GM19043 (cell line): ENCODE data around the gene OR2J2.
"Not testable (repeated sequence)": the region's sequence is repeated elsewhere in the genome, so short reads cannot be mapped to it uniquely, and the experiment has no call there.

Source experiments
- ATAC-seq: cut with Tn5 transposase; IDR thresholded peaks from one replicate; pipeline ENCODE4 v1.9.1; 2021; ENCODE audit warnings: low read depth; ENCODE audit not compliant: unreplicated experiment

Gene OR2J2

DNA sequence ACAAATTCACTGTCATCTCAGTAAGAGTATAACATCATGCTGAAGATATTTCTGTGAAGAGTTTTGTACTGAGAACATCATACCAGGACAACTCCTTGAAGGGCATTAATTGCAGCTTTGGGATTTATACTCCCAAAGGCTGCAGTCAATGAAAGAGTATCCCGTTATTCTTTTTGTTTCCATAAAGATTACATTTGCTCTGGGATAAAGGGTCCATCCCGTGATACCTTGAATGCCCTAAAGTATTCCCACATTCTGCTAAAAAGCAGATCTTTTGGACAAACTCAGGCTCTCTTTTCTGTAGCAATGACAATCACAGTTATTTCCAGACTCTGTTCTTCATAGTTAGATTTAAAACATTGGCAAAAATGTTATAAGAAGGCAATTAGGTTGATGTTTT is at the start of gene OR2J2:
Gene OR2J2 (plus strand): TSS at position 301 of the 400 bp plus-strand sequence. CDS start 2,729 bp downstream, outside the sequence.
- not testable (repeated sequence) for ATAC-seq

DNA sequence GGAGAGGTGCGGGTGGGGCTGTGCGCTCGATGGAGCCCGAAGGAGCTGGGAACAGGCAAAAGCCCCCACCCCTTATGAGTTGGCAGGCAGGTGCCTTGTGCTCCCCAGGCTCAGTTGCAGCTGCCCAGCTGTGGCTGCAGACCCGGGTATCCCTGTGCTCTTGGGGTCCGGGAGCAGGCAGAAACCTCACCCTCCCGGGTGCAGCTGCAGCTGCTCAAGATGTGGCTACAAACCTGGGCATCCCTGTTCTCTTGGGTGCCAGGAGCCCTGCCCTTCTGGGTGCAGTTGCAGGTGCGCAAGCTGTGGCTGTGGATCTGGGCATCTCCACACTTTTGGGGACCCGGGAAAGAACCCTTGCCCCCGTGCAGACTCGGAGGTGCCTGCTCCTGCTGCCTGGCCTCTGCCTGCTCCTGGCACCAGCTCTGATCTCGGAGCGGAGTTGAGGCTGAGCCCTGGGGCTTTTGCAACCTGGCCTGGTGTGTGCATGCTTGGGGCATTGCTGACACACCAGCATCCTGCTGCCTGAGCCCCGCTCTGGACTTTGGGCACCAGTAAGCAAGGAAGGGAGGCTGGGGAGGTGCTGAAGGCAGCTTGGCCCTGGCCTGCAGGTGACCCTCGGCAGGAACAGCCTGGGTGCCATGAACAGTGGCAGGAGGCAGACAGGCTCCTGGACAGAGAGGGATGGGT is 41.2 kb upstream of the OR2J2 start:
- no peak for ATAC-seq

DNA sequence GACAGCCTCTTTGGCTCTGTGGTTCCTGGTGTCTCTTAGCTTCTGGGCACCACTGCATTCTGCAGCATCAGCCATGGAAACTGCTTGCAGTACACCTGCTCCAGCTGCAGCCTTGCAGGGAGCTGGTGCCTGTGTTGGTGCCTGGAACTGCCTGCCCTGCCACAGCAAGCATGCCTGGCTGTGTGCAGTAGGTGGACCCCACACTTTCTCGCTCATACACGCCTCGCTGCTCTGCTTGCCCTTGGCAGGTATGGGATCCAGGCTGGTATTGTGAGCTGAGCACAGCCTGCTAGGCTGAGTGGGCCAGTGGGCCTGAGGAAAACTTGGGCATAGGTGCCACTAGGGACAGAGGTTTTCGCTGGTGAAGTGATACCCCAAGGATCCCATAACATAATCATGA is 40.1 kb upstream of the OR2J2 start:
- no peak for ATAC-seq

DNA sequence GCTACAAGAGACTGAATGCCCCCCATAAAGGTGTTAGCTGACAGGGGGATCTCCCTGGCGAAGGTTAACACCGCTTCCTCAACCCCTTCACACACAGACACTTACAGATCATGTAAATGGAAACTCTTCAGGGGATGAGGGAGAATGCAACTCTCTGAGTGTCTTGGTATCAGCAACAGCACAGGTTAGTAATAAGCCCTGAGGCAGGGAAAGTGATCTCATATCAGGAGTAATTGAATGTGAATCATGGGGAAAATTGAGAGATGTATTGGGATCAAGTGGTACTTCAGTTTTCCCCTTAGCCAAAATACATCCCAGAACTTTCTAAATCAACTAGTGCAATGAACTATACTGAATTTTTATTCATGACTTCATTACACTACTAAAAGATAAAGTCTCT is 39.0 kb upstream of the OR2J2 start:
- ATAC-seq = no peak

DNA sequence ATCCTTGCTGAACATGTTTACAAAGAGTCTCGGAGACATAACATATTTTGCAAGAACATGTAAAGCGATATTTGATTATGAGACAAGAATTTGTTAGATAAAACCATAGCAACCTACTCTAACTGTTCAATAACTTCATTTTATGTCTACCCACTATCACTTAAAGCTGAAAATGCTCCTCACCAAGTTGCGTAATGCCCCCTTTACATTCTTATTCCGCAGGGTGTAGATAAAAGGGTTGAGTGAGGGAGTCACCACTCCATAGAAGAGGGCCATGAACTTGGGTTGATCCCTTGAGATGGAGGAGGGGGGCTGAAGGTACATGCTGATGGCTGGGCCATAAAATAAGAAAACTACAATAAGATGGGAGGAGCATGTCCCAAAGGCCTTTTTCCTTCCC is 33.0 kb upstream of the OR2J2 start:
- no peak for ATAC-seq

DNA sequence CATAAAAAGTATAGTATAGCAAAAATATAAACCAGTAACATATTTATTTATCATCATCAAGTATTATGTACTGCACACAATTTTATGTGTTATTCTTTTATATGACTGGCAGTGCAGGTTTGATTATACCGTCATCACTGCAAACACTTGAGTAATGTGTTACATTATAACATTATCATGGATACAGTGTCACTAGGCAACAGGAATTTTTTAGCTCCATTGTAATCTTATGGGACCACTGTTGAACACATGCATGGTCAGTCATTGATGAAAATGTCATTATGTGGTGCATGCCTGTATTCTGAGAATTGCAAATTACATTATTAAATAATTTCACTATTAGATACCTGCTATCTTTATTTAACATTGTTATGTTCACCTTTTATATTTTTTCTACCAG is 29.1 kb upstream of the OR2J2 start:
- no peak for ATAC-seq

DNA sequence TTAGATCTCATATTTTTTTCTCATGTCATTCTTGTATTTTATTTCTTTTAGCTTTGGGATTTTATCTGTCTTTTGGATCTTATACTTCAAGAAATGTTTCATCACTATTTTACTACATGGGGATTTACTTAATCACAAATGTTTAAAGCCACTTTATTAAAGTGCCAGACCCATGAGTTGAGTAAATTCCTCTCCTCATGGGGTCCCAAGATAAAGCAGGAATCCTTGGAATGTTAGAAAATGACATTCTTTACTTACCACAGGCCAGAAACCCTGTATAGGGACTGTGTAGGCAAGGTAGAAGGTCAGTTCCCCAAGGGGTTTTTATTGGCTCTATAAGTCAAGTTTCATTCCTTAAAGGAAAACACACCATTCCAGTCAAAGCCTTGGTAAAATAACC is 28.4 kb upstream of the OR2J2 start:
- no peak for ATAC-seq

DNA sequence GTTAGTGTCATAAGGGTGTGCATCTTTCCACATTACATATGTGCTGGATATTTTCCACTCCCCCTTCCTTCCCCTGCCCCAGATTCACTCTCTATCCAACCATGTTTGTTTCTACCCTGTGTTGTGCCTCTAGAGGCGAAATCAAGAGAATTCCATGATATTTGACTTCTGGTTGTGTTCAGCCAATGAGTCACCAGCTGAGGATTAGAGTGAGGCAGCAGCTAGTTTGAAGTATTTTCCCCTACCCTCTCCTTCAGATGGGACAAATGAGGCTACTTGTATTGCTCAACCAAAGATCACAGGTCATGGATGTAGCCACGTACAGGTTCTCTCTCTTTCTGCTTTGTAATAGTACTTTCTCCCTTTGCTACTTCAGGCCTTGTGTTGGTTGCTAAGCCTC is 24.5 kb upstream of the OR2J2 start:
- ATAC-seq = no peak

DNA sequence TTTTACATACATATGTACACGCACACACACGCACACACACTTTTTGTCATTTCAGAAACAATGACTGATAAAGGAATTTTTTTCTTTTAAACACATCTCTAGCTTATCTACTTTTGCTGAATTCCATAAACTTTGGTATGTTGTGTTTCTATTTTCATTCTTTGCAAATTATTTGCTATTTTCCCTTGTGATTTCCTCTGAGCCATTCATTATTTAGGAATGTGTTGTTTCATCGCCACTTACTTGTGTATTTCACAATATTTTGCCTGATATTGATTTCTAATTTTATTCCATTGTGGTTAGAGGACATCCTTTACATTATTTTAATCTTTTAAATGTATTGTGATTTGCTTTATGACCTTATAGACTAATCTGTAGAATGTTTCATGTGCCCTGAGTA is 23.6 kb upstream of the OR2J2 start:
- no peak for ATAC-seq

DNA sequence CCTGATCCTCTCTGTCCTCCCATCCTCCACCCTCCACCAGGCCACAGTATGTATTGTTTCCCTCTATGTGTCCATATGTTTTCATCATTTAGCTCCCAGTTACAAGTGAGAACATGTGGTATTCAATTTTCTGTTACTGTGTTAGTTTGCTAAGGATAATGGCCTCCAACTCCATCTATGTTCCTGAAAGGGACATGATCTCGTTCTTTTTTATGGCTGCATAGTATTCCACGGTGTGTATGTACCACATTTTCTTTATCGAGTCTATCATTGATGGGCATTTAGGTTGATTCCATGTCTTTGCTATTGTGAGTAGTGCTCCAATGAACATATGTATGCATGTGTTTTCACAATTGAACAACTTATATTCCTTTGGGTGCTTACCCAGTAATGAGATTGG is 21.3 kb upstream of the OR2J2 start:
- ATAC-seq = not testable (repeated sequence)

DNA sequence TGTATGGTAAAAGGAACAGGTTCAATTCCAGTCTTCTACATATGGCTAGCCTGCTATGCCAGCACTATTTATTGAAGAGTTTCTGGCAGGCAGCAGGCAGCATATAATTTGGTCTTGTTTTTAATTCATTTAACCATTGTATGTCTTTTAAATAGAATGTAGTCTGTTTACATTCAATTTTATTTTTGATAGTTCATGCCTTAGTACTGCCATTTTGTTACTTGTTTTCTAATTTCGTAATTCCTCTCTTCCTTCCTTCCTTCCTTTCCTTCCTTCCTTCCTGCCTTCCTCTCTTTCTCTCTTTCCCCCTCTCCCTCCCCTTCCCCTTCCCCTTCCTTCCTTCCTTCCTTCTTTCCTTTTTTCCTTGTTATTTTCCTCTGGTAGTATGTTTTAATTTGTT is 17.6 kb upstream of the OR2J2 start:
- ATAC-seq = no peak

DNA sequence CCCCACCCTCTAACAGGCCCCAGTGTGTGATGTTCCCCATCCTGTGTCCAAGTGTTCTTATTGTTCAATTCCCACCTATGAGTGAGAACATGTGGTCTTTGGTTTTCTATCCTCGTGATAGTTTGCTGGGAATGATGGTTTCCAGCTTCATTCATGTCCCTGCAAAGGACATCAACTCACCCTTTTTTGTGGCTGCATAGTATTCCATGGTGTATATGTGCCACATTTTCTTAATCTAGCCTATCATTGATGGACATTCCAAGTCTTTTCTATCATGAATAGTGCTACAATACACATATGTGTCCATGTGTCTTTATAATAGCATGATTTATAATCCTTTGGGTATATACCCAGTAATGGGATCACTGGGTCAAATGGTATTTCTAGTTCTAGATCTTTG is 15.5 kb upstream of the OR2J2 start:
- not testable (repeated sequence) for ATAC-seq

DNA sequence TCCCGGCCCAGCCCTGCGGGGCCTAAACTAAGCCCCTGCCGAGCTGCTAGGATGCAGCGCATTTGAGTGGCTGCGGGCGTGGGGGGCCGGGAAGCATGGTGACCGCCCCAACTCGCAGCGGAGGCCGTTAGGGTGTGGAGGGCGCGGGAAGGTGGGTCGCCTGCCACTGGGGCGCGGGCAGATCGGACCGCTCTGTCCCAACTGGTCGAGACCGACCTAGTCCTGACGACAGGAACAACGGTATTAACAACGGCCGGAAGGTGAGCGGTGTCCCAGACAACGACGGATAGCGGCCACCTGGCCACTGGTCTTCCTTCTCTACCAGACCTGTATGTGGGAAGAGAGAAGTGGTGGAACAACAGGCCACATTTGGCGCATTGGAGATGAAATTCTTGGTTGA is 10.8 kb upstream of the OR2J2 start:
- not testable (repeated sequence) for ATAC-seq

DNA sequence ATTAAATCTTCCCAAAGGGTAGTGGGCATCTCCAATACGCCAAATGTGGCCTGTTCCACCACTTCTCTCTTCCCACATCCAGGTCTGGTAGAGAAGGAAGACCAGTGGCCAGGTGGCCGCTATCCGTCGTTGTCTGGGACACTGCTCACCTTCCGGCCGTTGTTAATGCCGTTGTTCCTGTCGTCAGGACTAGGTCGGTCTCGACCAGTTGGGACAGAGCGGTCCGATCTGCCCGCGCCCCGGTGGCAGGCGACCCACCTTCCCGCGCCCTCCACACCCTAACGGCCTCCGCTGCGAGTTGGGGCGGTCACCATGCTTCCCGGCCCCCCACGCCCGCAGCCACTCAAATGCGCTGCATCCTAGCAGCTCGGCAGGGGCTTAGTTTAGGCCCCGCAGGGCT is 5.1 kb upstream of the OR2J2 start:
- ATAC-seq = not testable (repeated sequence)

DNA sequence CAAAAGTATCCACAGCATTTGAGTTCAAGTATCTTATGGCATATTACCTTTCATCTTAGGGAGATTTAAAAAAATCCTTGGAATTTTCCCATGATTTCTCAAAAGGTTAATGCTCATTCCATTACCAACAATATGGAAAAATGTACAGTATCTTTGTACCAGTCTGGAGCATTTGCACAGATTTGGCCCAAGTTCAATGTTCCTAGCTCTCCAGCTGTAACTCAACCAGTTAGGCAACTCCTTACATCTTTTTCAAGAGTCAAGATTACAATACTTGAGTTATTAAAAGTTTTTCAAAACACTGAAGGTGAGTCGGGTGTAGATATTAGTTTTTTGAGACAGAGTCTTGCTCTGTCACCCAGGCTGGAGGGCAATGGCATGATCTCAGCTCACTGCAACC is 1.0 kb downstream of the OR2J2 start:
- no peak for ATAC-seq

DNA sequence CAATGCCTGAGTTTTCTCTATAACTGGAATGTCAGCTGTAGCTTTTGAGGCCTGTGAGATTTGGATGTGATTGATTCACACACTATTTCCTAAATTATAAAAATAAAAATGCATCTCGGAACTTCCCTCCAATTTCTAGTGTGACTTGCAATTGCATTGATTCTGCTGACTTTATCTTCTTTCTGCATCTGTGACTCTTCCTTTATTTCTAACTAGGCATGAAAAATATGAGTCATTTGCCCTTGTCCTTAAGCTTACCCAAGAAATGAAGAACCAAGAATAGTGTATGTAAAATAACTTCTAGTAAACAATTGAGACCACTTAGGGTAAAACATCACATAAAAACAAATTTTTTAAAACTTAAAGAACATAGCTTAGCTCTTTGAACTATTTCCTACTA is 12.9 kb downstream of the OR2J2 start:
- no peak for ATAC-seq

DNA sequence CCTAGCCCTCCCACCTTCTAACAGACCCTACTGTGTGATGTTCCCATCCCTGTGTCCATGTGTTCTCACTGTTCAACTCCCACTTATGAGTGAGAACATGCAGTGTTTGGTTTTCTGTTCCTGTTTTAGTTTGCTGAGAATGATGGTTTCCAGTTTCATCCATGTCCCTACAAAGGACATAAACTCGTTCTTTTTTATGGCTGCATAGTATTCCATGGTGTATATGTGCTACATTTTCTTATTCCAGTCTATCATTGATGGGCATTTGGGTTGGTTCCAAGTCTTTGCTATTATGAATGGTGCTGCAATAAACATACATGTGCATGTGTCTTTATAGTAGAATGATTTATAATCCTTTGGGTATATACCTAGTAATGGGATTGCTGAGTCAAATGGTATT is 18.0 kb downstream of the OR2J2 start:
- ATAC-seq = not testable (repeated sequence)

DNA sequence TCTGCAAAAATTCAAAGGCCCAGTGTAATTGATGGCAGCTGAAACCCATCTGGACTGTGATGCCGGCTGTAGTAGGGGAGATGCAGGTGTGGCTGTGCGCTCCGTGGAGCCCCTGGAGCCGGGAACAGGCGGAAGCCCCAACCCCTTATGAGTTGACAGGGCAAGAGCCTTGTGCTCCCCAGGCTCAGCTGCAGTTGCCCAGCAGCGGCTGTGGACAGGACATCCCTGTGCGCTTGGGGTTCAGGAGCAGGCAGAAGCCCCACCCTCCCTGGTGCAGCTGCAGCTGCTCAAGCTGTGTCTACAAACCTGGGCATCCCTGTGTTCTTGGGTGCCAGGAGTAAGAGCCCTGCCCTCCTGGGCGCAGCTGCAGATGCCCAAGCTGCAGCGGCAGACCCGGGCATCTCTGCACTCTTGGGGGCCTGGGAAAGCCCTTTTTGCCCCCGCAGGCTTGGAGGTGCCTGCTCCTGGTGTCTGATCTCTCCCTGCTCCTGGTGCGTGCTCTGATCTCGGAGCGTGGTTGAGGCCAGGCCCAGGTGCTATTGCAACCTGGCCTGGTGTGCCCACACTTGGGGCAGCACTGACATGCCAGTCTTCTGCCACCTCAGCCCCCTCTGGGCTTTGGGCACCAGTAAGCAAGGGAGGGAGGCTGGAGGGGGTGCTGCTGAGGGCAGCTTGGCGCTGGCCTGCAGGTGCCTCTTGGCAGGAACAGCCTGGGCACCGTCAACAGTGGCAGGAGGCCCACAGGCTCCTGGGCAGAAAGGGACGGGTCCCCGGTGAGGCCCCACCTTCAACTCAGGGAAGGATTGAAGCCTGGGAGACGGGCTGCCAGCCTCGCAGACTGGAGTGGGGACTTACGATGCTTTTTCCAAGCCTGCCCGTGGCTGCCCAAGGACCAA is 30.3 kb downstream of the OR2J2 start:
- ATAC-seq = no peak

DNA sequence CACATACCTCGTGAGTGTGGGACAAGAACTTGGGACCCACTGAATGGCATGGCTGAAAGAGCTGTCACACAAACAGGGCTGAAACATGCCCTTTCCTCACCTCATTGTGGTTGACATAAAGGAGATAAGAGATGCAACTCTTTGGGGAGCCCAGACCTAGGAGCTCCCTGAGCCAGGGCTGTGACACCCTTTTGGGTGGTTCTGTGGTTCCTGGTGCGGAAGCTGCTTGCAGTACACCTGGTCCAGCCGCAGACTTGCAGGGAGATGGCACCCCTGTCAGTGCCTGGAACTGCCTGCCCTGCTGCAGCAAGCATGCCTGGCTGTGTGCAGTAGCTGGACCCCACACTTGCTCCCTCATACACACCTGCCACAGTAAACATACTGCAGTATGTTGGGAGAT is 31.3 kb downstream of the OR2J2 start:
- ATAC-seq = no peak

DNA sequence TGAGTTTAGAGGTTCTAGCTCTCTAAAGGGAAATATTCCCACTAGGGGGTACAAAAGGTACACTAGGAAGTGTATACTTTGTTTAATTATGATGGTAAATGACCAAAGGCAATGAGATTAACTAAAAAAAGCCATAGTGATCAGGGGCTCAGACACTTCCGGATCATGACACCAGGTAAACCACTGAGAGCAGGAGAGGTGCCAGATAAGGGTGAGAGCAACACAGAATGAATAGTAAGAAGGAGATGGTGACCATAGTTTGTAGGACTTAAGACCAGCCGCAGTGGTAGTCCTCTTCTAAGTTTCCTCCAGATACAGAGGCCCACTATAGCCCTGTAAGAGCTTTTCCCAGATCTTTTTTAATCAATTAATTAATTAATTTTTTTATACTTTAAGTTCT is 40.8 kb downstream of the OR2J2 start:
- no peak for ATAC-seq

DNA sequence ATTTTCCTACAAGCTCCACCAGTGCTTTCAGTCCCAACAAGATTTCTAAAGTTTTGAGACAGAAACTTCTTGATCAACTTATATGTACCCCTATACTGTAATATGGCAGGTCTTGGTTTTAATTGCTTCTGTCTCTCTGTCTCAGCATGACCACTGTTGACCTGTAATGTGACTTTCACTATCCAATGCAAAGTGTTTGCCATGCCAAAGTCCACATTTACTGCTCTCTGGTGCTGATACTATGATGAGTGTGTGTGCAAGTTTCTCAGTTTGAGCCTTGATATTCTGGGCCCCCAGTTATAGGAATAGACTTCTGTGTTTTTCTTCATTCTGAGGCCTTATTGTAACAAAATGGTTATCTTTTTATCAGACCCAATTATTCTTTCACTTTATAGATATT is 45.8 kb downstream of the OR2J2 start:
- ATAC-seq = no peak

DNA sequence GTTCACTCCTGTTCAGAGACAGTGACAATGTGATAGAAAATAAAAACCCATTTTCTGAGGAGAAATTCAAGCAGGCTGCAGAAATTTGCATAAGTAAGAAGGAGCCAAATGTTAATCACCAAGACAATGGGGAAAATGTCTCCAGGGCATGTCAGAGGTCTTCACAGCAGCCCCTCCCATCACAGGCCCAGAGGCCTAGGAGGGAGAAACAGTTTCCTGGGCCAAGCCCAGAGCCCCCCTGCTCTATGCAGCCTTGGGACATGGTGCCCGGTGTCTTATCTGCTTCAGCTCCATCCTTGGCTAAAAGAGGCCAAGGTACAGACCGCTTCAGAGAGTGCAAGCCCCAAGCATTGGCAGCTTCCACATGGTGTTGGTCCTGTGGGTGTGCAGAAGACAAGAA is 46.5 kb downstream of the OR2J2 start:
- not testable (repeated sequence) for ATAC-seq
